Mucosa of descending colon (tissue), 3 donors: Measurements from ENCODE around the gene ARSG. TPM values are rescaled to one million over a fixed set of nuclear protein-coding genes. Genes with fewer than 3 reads are reported as not detected.

Experiments
- ATAC-seq: fragments of 200-7000 bp; cut with Tn5 transposase; one replicate; pipeline ENCODE4 v1.9.1; 2020; ENCODE audit warnings: mild to moderate bottlenecking, moderate library complexity
- DNase-seq, 3 donors: peaks; one replicate each; pipeline ENCODE4 v3.0.0-alpha.2; 2020
- H3K36me3 ChIP-seq: fragments of 200-600 bp; one replicate; pipeline ENCODE4 v1.8.0; 2021; ENCODE audit warnings: low read depth, mild to moderate bottlenecking
- H3K4me1 ChIP-seq: fragments of 200-600 bp; one replicate; pipeline ENCODE4 v1.8.0; 2021; ENCODE audit warnings: low read depth, mild to moderate bottlenecking
- H3K4me3 ChIP-seq: fragments of 200-600 bp; one replicate; pipeline ENCODE4 v1.8.0; 2021; ENCODE audit warnings: mild to moderate bottlenecking
- H3K9me3 ChIP-seq: fragments of 200-600 bp; one replicate; pipeline ENCODE4 v1.8.0; 2021; ENCODE audit warnings: mild to moderate bottlenecking
- CTCF ChIP-seq: fragments of 200-600 bp; IDR thresholded peaks from one replicate; pipeline ENCODE4 v1.8.0; 2022; ENCODE audit warnings: antibody characterized with exemption, mild to moderate bottlenecking
- intact Hi-C, 2 donors: fragments of 100-400 bp; cut with DNase I in 1 of 2; cut with micrococcal nuclease in 1 of 2; formaldehyde crosslinking; loops; one replicate each; pipeline versions ENCODE4 v1.11.0 to v1.11.1; 2022; cut with DNase I, micrococcal nuclease
- total RNA-seq, 3 donors: library from RNA; stranded (reverse); fragmentation: NEBNext Ultra II Directional in 2 of 3; extraction: Animal tissue kit (Norgen Biotek cat#: 25700) in 2 of 3; gene quantifications; one replicate each; pipeline versions ENCODE4 v1.2.1 to v1.2.4, GENCODE V29; 2021 to 2023
- donor health status: DM: no; HTN: no; CAD: no; lungs with moderate emphysema.
- donor health status: DM: no; HTN: no; CAD: no.
- donor health status: DM: no; HTN: yes; CAD: no.

ARSG gene
- total RNA-seq, 3 donors from 2014 or later: 1.7 to 3.1 (median 2.1) TPM

- DNase-seq: no peak
- Histone ChIP-seq H3K4me1 (peaks cover 19% of the 10 kb centered on the region), H3K36me3 (no peaks in the 10 kb centered on the region), H3K4me3 (no peak overlapping the region), H3K9me3 (no peaks in the 10 kb centered on the region)
- ATAC-seq: no peak
- intact Hi-C loops: loop anchor here in 1 of 2 donors (10.0 kb wide), 1 partner anchor 51 kb away; no protein-coding TSS in a partner anchor
- no peak for TF ChIP-seq CTCF
Measured at GRCh38 chr17:68294196-68294555, 2.9 kb downstream of the ARSG start.

GRCh38 chr17:68294617-68295016, 3.3 kb downstream of the ARSG start:
- DNase-seq (no peak), ATAC-seq (no peak)
- no peaks in the 10 kb centered on the region for H3K9me3 ChIP-seq
- H3K4me3 ChIP-seq: no peak overlapping the region
- no peaks in the 10 kb centered on the region for H3K36me3 ChIP-seq
- H3K4me1 ChIP-seq: peaks cover 19% of the 10 kb centered on the region
- no peak for TF ChIP-seq CTCF
- intact Hi-C loops: loop anchor here in 1 of 2 donors (10.0 kb wide), 1 partner anchor 50 kb away; no protein-coding TSS in a partner anchor

- H3K9me3 ChIP-seq: no peaks in the 10 kb centered on the region
- no peak overlapping the region for H3K4me3 ChIP-seq
- no peak for ATAC-seq
- intact Hi-C loops: loop anchor here in 1 of 2 donors (10.0 kb wide), 1 partner anchor 50 kb away; no protein-coding TSS in a partner anchor
- no peak for TF ChIP-seq CTCF
- no peak for DNase-seq
- H3K36me3 ChIP-seq: no peaks in the 10 kb centered on the region
- H3K4me1 ChIP-seq: peaks cover 19% of the 10 kb centered on the region
Measured at GRCh38 chr17:68295086-68295485, 3.8 kb downstream of the ARSG start.

- intact Hi-C loops: loop anchor here in 1 of 2 donors (10.0 kb wide), 1 partner anchor 48 kb away; no protein-coding TSS in a partner anchor
- DNase-seq (peak in 1 of 3 donors; percentile 76), ATAC-seq (peak; percentile 58)
- Histone ChIP-seq H3K9me3 (no peaks in the 10 kb centered on the region), H3K4me1 (peaks cover 8% of the 10 kb centered on the region), H3K36me3 (no peaks in the 10 kb centered on the region), H3K4me3 (no peak overlapping the region)
- no peak for TF ChIP-seq CTCF
Measured at GRCh38 chr17:68296217-68297191, 5.2 kb downstream of the ARSG start.

GRCh38 chr17:68297195-68297594, 5.9 kb downstream of the ARSG start:
- DNase-seq: no peak
- Histone ChIP-seq H3K4me1 (peaks cover 5% of the 10 kb centered on the region), H3K9me3 (no peaks in the 10 kb centered on the region), H3K4me3 (no peak overlapping the region), H3K36me3 (no peaks in the 10 kb centered on the region)
- ATAC-seq: no peak
- TF ChIP-seq CTCF: no peak
- intact Hi-C loops: loop anchor here in 1 of 2 donors (10.0 kb wide), 1 partner anchor 48 kb away; no protein-coding TSS in a partner anchor
